GM10248 (cell line): ENCODE results near the gene NPC2.

Experiments used
- CTCF ChIA-PET: fragments of 300-600 bp; sonication (Branson Sonifier 250); formaldehyde crosslinking; extraction: SDS; loops from one replicate; lab custom pipeline; 2021; ENCODE audit warnings: antibody characterized with exemption; lab: Yijun Ruan, JAX
- POLR2A ChIA-PET: fragments of 350-650 bp; sonication (Branson Sonifier 250); formaldehyde crosslinking; extraction: SDS; loops from one replicate; lab custom pipeline; 2020; ENCODE audit warnings: antibody characterized with exemption; lab: Yijun Ruan, JAX
- DNase-seq: peaks from one replicate; pipeline ENCODE4 v3.0.0; 2012; ENCODE audit errors: extremely low spot score
- TF ChIP-seq, protein P1 (sequence below): IDR thresholded peaks from 2 replicates; pipeline ENCODE4 v1.5.1; 2012; ENCODE audit warnings: mild to moderate bottlenecking, low read depth; ENCODE audit errors: extremely low read depth, missing control alignments, control extremely low read depth

Gene NPC2

GRCh38 chr14:74437496-74438053 is 55.5 kb downstream of the NPC2 start:
- CTCF ChIA-PET, result interaction anchor here (1.0 to 1.6 kb wide), 4 partner anchors 9 to 35 kb away, joined by 3 read pairs; no protein-coding TSS in a partner anchor

DNA sequence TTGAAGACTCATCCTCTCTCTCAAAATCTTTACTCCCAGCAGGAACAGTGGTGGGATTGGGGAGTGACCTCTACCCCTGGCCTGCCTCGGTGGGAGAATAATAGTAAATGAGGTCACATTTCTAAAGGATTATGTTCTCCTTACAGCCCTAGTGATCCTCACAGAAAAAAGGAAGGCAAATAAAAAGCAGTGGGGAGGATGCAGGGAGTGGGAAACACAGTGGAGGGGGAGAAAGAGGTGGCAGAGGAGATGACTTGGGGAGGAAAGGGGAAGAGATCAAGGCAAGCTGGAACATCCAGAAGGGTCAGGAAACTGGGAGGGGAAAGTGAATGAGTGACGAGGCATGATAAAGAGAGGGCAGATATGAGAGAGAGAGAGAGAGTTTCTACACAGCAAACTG is 58.8 kb downstream of the NPC2 start:
- DNase-seq, result no peak
- POLR2A ChIA-PET, result no interaction called here
- CTCF ChIA-PET, result no interaction called here
- TF ChIP-seq, protein P1, sequence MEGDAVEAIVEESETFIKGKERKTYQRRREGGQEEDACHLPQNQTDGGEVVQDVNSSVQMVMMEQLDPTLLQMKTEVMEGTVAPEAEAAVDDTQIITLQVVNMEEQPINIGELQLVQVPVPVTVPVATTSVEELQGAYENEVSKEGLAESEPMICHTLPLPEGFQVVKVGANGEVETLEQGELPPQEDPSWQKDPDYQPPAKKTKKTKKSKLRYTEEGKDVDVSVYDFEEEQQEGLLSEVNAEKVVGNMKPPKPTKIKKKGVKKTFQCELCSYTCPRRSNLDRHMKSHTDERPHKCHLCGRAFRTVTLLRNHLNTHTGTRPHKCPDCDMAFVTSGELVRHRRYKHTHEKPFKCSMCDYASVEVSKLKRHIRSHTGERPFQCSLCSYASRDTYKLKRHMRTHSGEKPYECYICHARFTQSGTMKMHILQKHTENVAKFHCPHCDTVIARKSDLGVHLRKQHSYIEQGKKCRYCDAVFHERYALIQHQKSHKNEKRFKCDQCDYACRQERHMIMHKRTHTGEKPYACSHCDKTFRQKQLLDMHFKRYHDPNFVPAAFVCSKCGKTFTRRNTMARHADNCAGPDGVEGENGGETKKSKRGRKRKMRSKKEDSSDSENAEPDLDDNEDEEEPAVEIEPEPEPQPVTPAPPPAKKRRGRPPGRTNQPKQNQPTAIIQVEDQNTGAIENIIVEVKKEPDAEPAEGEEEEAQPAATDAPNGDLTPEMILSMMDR, result no peak

More at GRCh38 chr14:74437496-74438053, 55.5 kb downstream of the NPC2 start:
- POLR2A ChIA-PET, result no interaction called here
- TF ChIP-seq, protein P1, result no peak
- DNase-seq, result no peak

- CTCF ChIA-PET, result no interaction called here
- DNase-seq, result no peak
- POLR2A ChIA-PET, result no interaction called here
- TF ChIP-seq, protein P1, result no peak
Measured at GRCh38 chr14:74429991-74430390, 63.1 kb downstream of the NPC2 start.
